ENCODE measurements around the gene HOXA9.

GRCh38 chr7:27205325-27206280 is 40.3 kb upstream of the HOXA9 start:
- no peak for TF ChIP-seq POLR2A (IDR thresholded peaks at IDR 0.05; ENCODE audit: low read length)
- no peak for TF ChIP-seq GATA1 (IDR thresholded peaks at IDR 0.05; ENCODE audit: low read depth, low read length)
